Stimulated activated CD4-positive, alpha-beta T cell treated with anti-CD3 and anti-CD28 coated beads, Interleukin-2, amount 100 ng/mL, for 48 hours (primary cell): ENCODE results near the gene GSG1L.

Experiments
- DNase-seq, 2 donors: peaks; one replicate each; pipeline ENCODE4 v3.0.0-alpha.2; 2020

The GSG1L gene

GRCh38 chr16:27840311-27841060 lies 223.0 kb downstream of the GSG1L start:
- DNase-seq = no peak

GRCh38 chr16:27839419-27839818 lies 224.1 kb downstream of the GSG1L start:
- DNase-seq = no peak

GRCh38 chr16:27838536-27839175 lies 224.9 kb downstream of the GSG1L start:
- no peak for DNase-seq

- DNase-seq = no peak
Measured at GRCh38 chr16:27829975-27830374, 233.5 kb downstream of the GSG1L start.

- no peak for DNase-seq
Measured at GRCh38 chr16:27828671-27829070, 234.8 kb downstream of the GSG1L start.

- no peak for DNase-seq
Measured at GRCh38 chr16:27827765-27828164, 235.7 kb downstream of the GSG1L start.

GRCh38 chr16:27826893-27827289 lies 236.6 kb downstream of the GSG1L start:
- no peak for DNase-seq

GRCh38 chr16:27826081-27826892 lies 237.2 kb downstream of the GSG1L start:
- DNase-seq = no peak

- DNase-seq = no peak
Measured at GRCh38 chr16:27824786-27825185, 238.7 kb downstream of the GSG1L start.

- no peak for DNase-seq
Measured at GRCh38 chr16:27824006-27824405, 239.5 kb downstream of the GSG1L start.

GRCh38 chr16:27823421-27823820 lies 240.1 kb downstream of the GSG1L start:
- no peak for DNase-seq

- no peak for DNase-seq
Measured at GRCh38 chr16:27822996-27823395, 240.5 kb downstream of the GSG1L start.

GRCh38 chr16:27822529-27822928 lies 241.0 kb downstream of the GSG1L start:
- DNase-seq = no peak

GRCh38 chr16:27820646-27821345 lies 242.7 kb downstream of the GSG1L start:
- DNase-seq = no peak

- no peak for DNase-seq
Measured at GRCh38 chr16:27819881-27820610, 243.5 kb downstream of the GSG1L start.

- DNase-seq = no peak
Measured at GRCh38 chr16:27819356-27819755, 244.2 kb downstream of the GSG1L start.

GRCh38 chr16:27818246-27818645 lies 245.3 kb downstream of the GSG1L start:
- DNase-seq = no peak

GRCh38 chr16:27817038-27817437 lies 246.5 kb downstream of the GSG1L start:
- no peak for DNase-seq

- no peak for DNase-seq
Measured at GRCh38 chr16:27816561-27816960, 247.0 kb downstream of the GSG1L start.

GRCh38 chr16:27813591-27813990 lies 249.9 kb downstream of the GSG1L start:
- no peak for DNase-seq

GRCh38 chr16:27811881-27812280 lies 251.6 kb downstream of the GSG1L start:
- no peak for DNase-seq

- DNase-seq = no peak
Measured at GRCh38 chr16:27806986-27807385, 256.5 kb downstream of the GSG1L start.
